MM.1S (cell line): ENCODE data around the gene NOL4L.

Source experiments
- CTCF ChIP-seq: fragments of 300-600 bp; sonication (generic); IDR thresholded peaks from 2 replicates; pipeline ENCODE4 v1.5.1; 2016; ENCODE audit warnings: antibody characterized with exemption, low read length, mixed read lengths
- EZH2 ChIP-seq: fragments of 300-600 bp; sonication (generic); optimal IDR thresholded peaks from 2 replicates; pipeline ENCODE3; 2017; ENCODE audit warnings: low read depth, mild to moderate bottlenecking, antibody characterized with exemption, low read length, mixed read lengths

DNA sequence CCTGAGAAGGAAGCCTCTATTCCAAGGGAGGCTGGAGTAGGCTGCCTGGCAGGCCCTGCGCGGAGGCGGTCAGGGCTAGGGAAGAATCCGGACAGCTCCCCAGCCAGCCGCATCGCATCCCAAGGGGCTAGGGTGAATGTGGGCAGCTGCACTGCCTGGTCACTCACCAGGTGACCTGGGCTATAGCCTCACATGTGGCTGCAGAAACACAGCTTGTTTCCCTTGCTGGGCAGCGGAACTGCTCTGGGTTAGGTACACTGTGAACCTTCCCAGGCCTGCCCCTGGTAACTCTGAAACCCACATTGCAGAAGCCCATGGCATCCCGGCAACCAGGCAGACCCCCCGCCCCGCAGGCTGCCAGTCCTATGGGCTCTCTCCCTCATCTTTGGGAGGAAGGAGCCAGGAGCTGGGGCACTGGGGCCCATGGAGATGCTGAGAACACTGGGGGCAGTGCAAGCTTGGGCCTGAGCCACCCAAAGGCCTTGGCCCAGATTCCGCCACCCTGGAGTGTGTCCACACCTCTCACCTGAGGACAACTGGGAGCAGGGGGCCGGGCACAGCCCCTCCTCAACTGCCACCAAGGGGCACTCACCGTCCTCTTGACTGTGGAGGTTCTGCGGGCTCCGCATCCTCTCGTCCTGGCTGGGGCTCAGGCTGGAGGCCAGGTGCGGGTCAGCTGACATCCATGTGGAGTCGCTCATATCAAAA is 111.0 kb downstream of the NOL4L start:
- TF ChIP-seq CTCF (no peak), EZH2 (no peak)
